ENCODE data around the gene SMIM14. TPM values are rescaled to one million over a fixed set of nuclear protein-coding genes. Genes with fewer than 3 reads are reported as not detected.

Gene SMIM14
- total RNA-seq, 1 donor from 2014 or later, result 91.0 TPM

- Histone ChIP-seq H3K4me2 (no peak overlapping the region), H4K20me1 (ENCODE audit: low read depth) (peaks cover 31% of the 10 kb centered on the region), H3K27ac (no peak overlapping the region), H3K36me3 (no peaks in the 10 kb centered on the region), H3K9me3 (ENCODE audit: low read depth) (no peaks in the 10 kb centered on the region), H3K9ac (no peak overlapping the region), H3F3A (ENCODE audit: low read depth) (peaks cover 10% of the 10 kb centered on the region), H3K79me2 (ENCODE audit: low read depth) (peaks cover 37% of the 10 kb centered on the region), H3K4me1 (peaks cover 1% of the 10 kb centered on the region), H3K27me3 (no peaks in the 10 kb centered on the region), H3K4me3 (no peak overlapping the region), H2AFZ (replicated peaks) (no peak overlapping the region)
- Mint-ChIP-seq H3K4me1 (peaks cover 15% of the 10 kb centered on the region), H3K27ac (no peak overlapping the region), H3K27me3 (ENCODE audit: insufficient read depth, low read depth) (no peaks in the 10 kb centered on the region), H3K9me3 (no peaks in the 10 kb centered on the region), H3K36me3 (peaks cover 3% of the 10 kb centered on the region), H3K4me3 (no peak overlapping the region)
- no peak for DNase-seq (ENCODE audit: low spot score)
- TF ChIP-seq CTCF (IDR thresholded peaks at IDR 0.05) (no peak), EZH2phosphoT487 (IDR thresholded peaks at IDR 0.05) (no peak), EZH2 (IDR thresholded peaks at IDR 0.05) (no peak)
Observed at GRCh38 chr4:39631700-39632079, 7.0 kb downstream of the SMIM14 start.

GRCh38 chr4:39627413-39627812, 11.3 kb downstream of the SMIM14 start:
- no peak for DNase-seq (ENCODE audit: low spot score)
- no peaks in the 10 kb centered on the region for H3K4me1 ChIP-seq
- no peak overlapping the region for H3K27ac ChIP-seq
- H3K9ac ChIP-seq, result no peak overlapping the region
- no peaks in the 10 kb centered on the region for H3K27me3 ChIP-seq
- no peaks in the 10 kb centered on the region for H3K79me2 ChIP-seq (ENCODE audit: low read depth)
- H3K36me3 Mint-ChIP-seq, result peaks cover 3% of the 10 kb centered on the region
- peaks cover 2% of the 10 kb centered on the region for H3K4me1 Mint-ChIP-seq
- TF ChIP-seq EZH2phosphoT487 (IDR thresholded peaks at IDR 0.05) (no peak), EZH2 (IDR thresholded peaks at IDR 0.05) (no peak)
- H2AFZ ChIP-seq (replicated peaks), result no peak overlapping the region
- H3K27ac Mint-ChIP-seq, result no peak overlapping the region
- H3K9me3 Mint-ChIP-seq, result no peaks in the 10 kb centered on the region
- no peaks in the 10 kb centered on the region for H3K36me3 ChIP-seq
- H3K4me2 ChIP-seq, result no peak overlapping the region
- no peak overlapping the region for H3K4me3 Mint-ChIP-seq
- H3K9me3 ChIP-seq (ENCODE audit: low read depth), result no peaks in the 10 kb centered on the region
- H3K4me3 ChIP-seq, result no peak overlapping the region
- no peaks in the 10 kb centered on the region for H3F3A ChIP-seq (ENCODE audit: low read depth)
- no peaks in the 10 kb centered on the region for H3K27me3 Mint-ChIP-seq (ENCODE audit: insufficient read depth, low read depth)
- H4K20me1 ChIP-seq (ENCODE audit: low read depth), result peaks cover 20% of the 10 kb centered on the region

GRCh38 chr4:39626913-39627312, 11.8 kb downstream of the SMIM14 start:
- H3K27ac Mint-ChIP-seq, result no peak overlapping the region
- H3K4me1 Mint-ChIP-seq, result peaks cover 2% of the 10 kb centered on the region
- Histone ChIP-seq H3K4me2 (no peak overlapping the region), H3K36me3 (no peaks in the 10 kb centered on the region), H3K27me3 (no peaks in the 10 kb centered on the region), H3K4me1 (no peaks in the 10 kb centered on the region), H4K20me1 (ENCODE audit: low read depth) (peaks cover 15% of the 10 kb centered on the region), H3K9me3 (ENCODE audit: low read depth) (no peaks in the 10 kb centered on the region), H3K4me3 (no peak overlapping the region), H3K27ac (no peak overlapping the region), H2AFZ (replicated peaks) (no peak overlapping the region), H3K9ac (no peak overlapping the region), H3K79me2 (ENCODE audit: low read depth) (no peaks in the 10 kb centered on the region), H3F3A (ENCODE audit: low read depth) (no peaks in the 10 kb centered on the region)
- no peak for DNase-seq (ENCODE audit: low spot score)
- no peak for TF ChIP-seq EZH2 (IDR thresholded peaks at IDR 0.05)
- no peak for TF ChIP-seq CTCF (IDR thresholded peaks at IDR 0.05)
- TF ChIP-seq EZH2phosphoT487 (IDR thresholded peaks at IDR 0.05), result no peak
- H3K9me3 Mint-ChIP-seq, result no peaks in the 10 kb centered on the region
- H3K4me3 Mint-ChIP-seq, result no peak overlapping the region
- peaks cover 3% of the 10 kb centered on the region for H3K36me3 Mint-ChIP-seq
- H3K27me3 Mint-ChIP-seq (ENCODE audit: insufficient read depth, low read depth), result no peaks in the 10 kb centered on the region

GRCh38 chr4:39626261-39626660, 12.4 kb downstream of the SMIM14 start:
- no peaks in the 10 kb centered on the region for H3K4me1 ChIP-seq
- peaks cover 13% of the 10 kb centered on the region for H4K20me1 ChIP-seq (ENCODE audit: low read depth)
- H3K9me3 ChIP-seq (ENCODE audit: low read depth), result no peaks in the 10 kb centered on the region
- H3K4me2 ChIP-seq, result no peak overlapping the region
- H3F3A ChIP-seq (ENCODE audit: low read depth), result no peaks in the 10 kb centered on the region
- no peaks in the 10 kb centered on the region for H3K27me3 ChIP-seq
- no peak for TF ChIP-seq EZH2phosphoT487 (IDR thresholded peaks at IDR 0.05)
- TF ChIP-seq CTCF (IDR thresholded peaks at IDR 0.05), result no peak
- TF ChIP-seq EZH2 (IDR thresholded peaks at IDR 0.05), result no peak
- no peak overlapping the region for H3K27ac ChIP-seq
- no peak overlapping the region for H3K4me3 ChIP-seq
- Mint-ChIP-seq H3K27ac (no peak overlapping the region), H3K9me3 (no peaks in the 10 kb centered on the region), H3K4me1 (peaks cover 8% of the 10 kb centered on the region), H3K36me3 (peaks cover 3% of the 10 kb centered on the region), H3K27me3 (ENCODE audit: insufficient read depth, low read depth) (no peaks in the 10 kb centered on the region), H3K4me3 (no peak overlapping the region)
- H2AFZ ChIP-seq (replicated peaks), result no peak overlapping the region
- H3K9ac ChIP-seq, result no peak overlapping the region
- DNase-seq (ENCODE audit: low spot score), result no peak
- no peaks in the 10 kb centered on the region for H3K36me3 ChIP-seq
- H3K79me2 ChIP-seq (ENCODE audit: low read depth), result no peaks in the 10 kb centered on the region

Data from neural progenitor cell (in vitro differentiated cells).